K562 (cell line): Measurements from ENCODE around the gene NEDD8. TPM values are rescaled to one million over a fixed set of nuclear protein-coding genes. Genes with fewer than 3 reads are reported as not detected.

Experiments
- ATAC-seq: fragments of 200-7000 bp; cut with Tn5 transposase; 3 replicates; pipeline ENCODE4 v1.9.1; 2020; ENCODE audit warnings: moderate library complexity
- BruUV-seq: library from RNA; stranded (reverse); fragments of 400-500 nt; replicated peaks from 2 replicates; lab custom pipeline; 2021; lab: Mats Ljungman, UMichigan
- CTCF ChIA-PET: fragments of 300-600 bp; formaldehyde crosslinking; extraction: SDS; loops from one replicate; lab custom pipeline; 2021; ENCODE audit warnings: low intra/inter-chr PET ratio; lab: Yijun Ruan, JAX
- POLR2A ChIA-PET: fragments of 300-600, 350-650 bp; sonication (Branson Sonifier 250); formaldehyde crosslinking; extraction: SDS; loops from one replicate; lab custom pipeline; 2021; ENCODE audit warnings: antibody characterized with exemption, inconsistent platforms; lab: Yijun Ruan, JAX
- DNase-seq, 4 experiments: peaks; one replicate each; pipeline versions ENCODE4 v3.0.0 to v3.0.0-alpha.2; 2011 to 2018; ENCODE audit warnings: low spot score in 3 of 4, mixed read lengths in 3 of 4; ENCODE audit errors: extremely low read depth in 1 of 4
- FAIRE-seq: peaks from 2 replicates; lab custom pipeline; 2011; peaks lifted over from hg19 to GRCh38; lab: Jason Lieb, UNC
- H2AFZ ChIP-seq: 2 replicates; pipeline ENCODE4 v1.6.0; 2011; ENCODE audit warnings: low read depth, low read length, control low read depth, inconsistent platforms
- H3K27ac ChIP-seq: fragments of 200-600 bp; 3 replicates; pipeline ENCODE4 v1.8.0; 2011; ENCODE audit warnings: low read depth, mild to moderate bottlenecking, control low read depth, inconsistent platforms, low read length, moderate library complexity, mixed read lengths; ENCODE audit errors: extremely low read depth
- H3K27me3 ChIP-seq, 2 experiments: fragments of 300-600 bp in 1 of 2; 2 replicates in 1 of 2; 3 replicates in 1 of 2; pipeline versions ENCODE4 v1.6.0 to v1.8.0; 2011; ENCODE audit warnings: inconsistent platforms in 2 of 2, low read length in 2 of 2, mild to moderate bottlenecking in 1 of 2, mixed read lengths in 1 of 2, moderate library complexity in 1 of 2; ENCODE audit not compliant: control insufficient read depth in 2 of 2, insufficient read depth in 2 of 2
- H3K36me3 ChIP-seq: fragments of 300-600 bp; 3 replicates; pipeline ENCODE4 v1.8.0; 2011; ENCODE audit warnings: mild to moderate bottlenecking, low read length, inconsistent platforms; ENCODE audit not compliant: control insufficient read depth, insufficient read depth
- H3K4me1 ChIP-seq, 2 experiments: fragments of 200-600 bp in 1 of 2; replicated peaks in 1 of 2; 2 replicates in 1 of 2; 3 replicates in 1 of 2; pipeline versions ENCODE4 v1.5.1 to v1.8.0; 2011; ENCODE audit warnings: inconsistent platforms in 2 of 2, low read length in 2 of 2, mild to moderate bottlenecking in 1 of 2, mixed read lengths in 1 of 2, moderate library complexity in 1 of 2; ENCODE audit not compliant: control insufficient read depth in 2 of 2, insufficient read depth in 2 of 2
- H3K4me2 ChIP-seq: 2 replicates; pipeline ENCODE4 v1.6.1; 2011; ENCODE audit warnings: low read length, control low read depth, inconsistent platforms, mixed read lengths; ENCODE audit not compliant: insufficient read depth
- H3K4me3 ChIP-seq: fragments of 200-600 bp; sonication (generic), shearing (Covaris generic); 2 replicates; pipeline ENCODE4 v1.5.1; 2016; ENCODE audit warnings: control low read depth, inconsistent platforms
- H3K79me2 ChIP-seq: fragments of 200-600 bp; 3 replicates; pipeline ENCODE4 v1.8.0; 2011; ENCODE audit warnings: low read length, inconsistent platforms; ENCODE audit not compliant: control insufficient read depth, insufficient read depth
- H3K9ac ChIP-seq, 2 experiments: 2 replicates each; pipeline versions ENCODE4 v1.6.0 to v1.6.1; 2011; ENCODE audit warnings: low read depth in 2 of 2, low read length in 2 of 2, control low read depth in 1 of 2, inconsistent platforms in 1 of 2, mild to moderate bottlenecking in 1 of 2, mixed read lengths in 1 of 2; ENCODE audit not compliant: insufficient read depth in 1 of 2
- H3K9me1 ChIP-seq: one replicate; pipeline ENCODE4 v1.6.0; 2011; ENCODE audit warnings: inconsistent platforms, mild to moderate bottlenecking, low read length, moderate library complexity; ENCODE audit not compliant: control insufficient read depth, insufficient read depth
- H3K9me3 ChIP-seq: replicated peaks from 2 replicates; pipeline ENCODE4 v1.5.1; 2011; ENCODE audit warnings: low read depth, low read length, inconsistent platforms; ENCODE audit not compliant: control insufficient read depth, insufficient read depth
- H4K20me1 ChIP-seq: replicated peaks from 2 replicates; pipeline ENCODE4 v1.6.1; 2011; ENCODE audit warnings: low read length, inconsistent platforms, mixed read lengths; ENCODE audit not compliant: control insufficient read depth, insufficient read depth
- BMI1 ChIP-seq: fragments of 150-350 bp; IDR thresholded peaks from 2 replicates; pipeline ENCODE4 v1.6.1; 2014; ENCODE audit warnings: low read length
- CEBPG ChIP-seq, 3 experiments: fragments of 200-800 bp in 1 of 3; sonication (Bioruptor generic) in 1 of 3; sonication (generic) in 1 of 3; formaldehyde crosslinking in 1 of 3; IDR thresholded peaks in 2 of 3; conservative IDR thresholded peaks in 1 of 3; 2 replicates each; pipeline versions ENCODE4 v1.6.1 to v1.8.0; 2016 to 2022; ENCODE audit warnings: missing compliant biosample characterization in 2 of 3, missing genetic modification characterization in 2 of 3, mild to moderate bottlenecking in 1 of 3, missing genetic modification reagents in 1 of 3
- ETS1 ChIP-seq: conservative IDR thresholded peaks from 2 replicates; pipeline ENCODE4 v1.6.1; 2011; ENCODE audit warnings: low read depth, mild to moderate bottlenecking, low read length; ENCODE audit not compliant: control insufficient read depth
- NFXL1 ChIP-seq: fragments of 450-650 bp; formaldehyde crosslinking; IDR thresholded peaks from 2 replicates; pipeline ENCODE4 v1.4.0; 2021; ENCODE audit warnings: mild to moderate bottlenecking
- POLR2G ChIP-seq: fragments of 200-400 bp; formaldehyde crosslinking; IDR thresholded peaks from 2 replicates; pipeline ENCODE4 v1.6.1; 2017; ENCODE audit warnings: low read depth, mild to moderate bottlenecking, antibody characterized with exemption, low read length, moderate library complexity
- RBFOX2 ChIP-seq: fragments of 200-400 bp; formaldehyde crosslinking; IDR thresholded peaks from 2 replicates; pipeline ENCODE4 v1.6.1; 2017; ENCODE audit warnings: low read depth, mild to moderate bottlenecking, low read length, moderate library complexity
- YBX1 ChIP-seq: fragments of 450-650 bp; IDR thresholded peaks from 2 replicates; pipeline ENCODE4 v1.7.1; 2016; ENCODE audit warnings: mild to moderate bottlenecking
- ZNF12 ChIP-seq: sonication (generic); formaldehyde crosslinking; IDR thresholded peaks from 2 replicates; pipeline ENCODE4 v1.4.0; 2020; ENCODE audit warnings: mild to moderate bottlenecking, missing genetic modification reagents
- ZNF165 ChIP-seq: fragments of 250-450 bp; sonication (Bioruptor Pico); IDR thresholded peaks from 2 replicates; pipeline ENCODE4 v1.4.0; 2020; ENCODE audit warnings: borderline replicate concordance
- ZNF175 ChIP-seq: fragments of 200-800 bp; sonication (Bioruptor generic); IDR thresholded peaks from 2 replicates; pipeline ENCODE4 v1.6.1; 2016; ENCODE audit warnings: low read depth, mild to moderate bottlenecking, missing genetic modification characterization, missing compliant biosample characterization
- ZNF263 ChIP-seq: sonication (generic); formaldehyde crosslinking; IDR thresholded peaks from 2 replicates; pipeline ENCODE4 v1.8.0; 2022; ENCODE audit warnings: mild to moderate bottlenecking, missing genetic modification reagents, borderline replicate concordance
- WGBS: fragments of 100-300 bp; shearing (Covaris generic); methylation state at CpG from one replicate; pipeline ENCODE4 v1.1.6; 2016; ENCODE audit warnings: low coverage, mixed read lengths; ENCODE audit not compliant: insufficient coverage; ENCODE audit errors: missing lambda C conversion rate; 5-methylcytosine and 5-hydroxymethylcytosine counted together
- in situ Hi-C: fragments of 300-500 bp; cut with MboI; formaldehyde crosslinking; loops from 4 replicates; pipeline ENCODE4 v1.15.0; 2018; ENCODE audit warnings: inconsistent platforms, mixed read lengths
- intact Hi-C: fragments of 100-400 bp; cut with micrococcal nuclease; formaldehyde crosslinking; loops from 2 replicates; pipeline ENCODE4 v1.14.2; 2022
- polyA plus RNA-seq, 8 experiments: library from polyadenylated mRNA; depleted of rRNA in 4 of 8; stranded (reverse) in 5 of 8; unstranded in 3 of 8; fragments of >200 nt; fragmentation: Nextera tagmentation in 2 of 8; fragmentation: Illumina TruSeq in 1 of 8; extraction: Ambion mirVana in 2 of 8; extraction: Trizol in 1 of 8; gene quantifications; 2 replicates each; pipeline versions ENCODE4 v1.2.1 to v1.2.3, GENCODE V29; 2011 to 2014; ENCODE audit warnings: inconsistent platforms in 1 of 8, missing spikeins in 1 of 8
- total RNA-seq, 7 experiments: library from RNA; depleted of rRNA in 6 of 7; stranded (reverse); fragments of >200 nt in 6 of 7; fragmentation: Illumina TruSeq in 2 of 7; extraction: Trizol in 2 of 7; gene quantifications; 2 replicates each; pipeline versions ENCODE4 v1.2.1 to v1.2.3, GENCODE V29; 2011 to 2021; ENCODE audit warnings: low replicate concordance in 1 of 7

Gene NEDD8
- total and polyA plus RNA-seq, 9 of the 15 experiments (the other 6 are each of a cell fraction or from before 2014, with no cell fraction given): 142 to 691 (median 260) TPM

- no peak overlapping the region for H3K9ac ChIP-seq
- BruUV-seq: no TSS peak
- H3K4me3 ChIP-seq: no peak overlapping the region
- H3K9me3 ChIP-seq: no peaks in the 10 kb centered on the region
- intact Hi-C loops (no loop called here), in situ Hi-C loops (no loop called here)
- no peak overlapping the region for H3K27ac ChIP-seq
- H3K4me1 ChIP-seq: no peaks in the 10 kb centered on the region; a peak in 2 of 5 replicates
- H4K20me1 ChIP-seq: no peaks in the 10 kb centered on the region
- no peaks in the 10 kb centered on the region for H3K9me1 ChIP-seq
- FAIRE-seq: no peak
- ATAC-seq: no peak
- ChIA-PET CTCF (no interaction called here), POLR2A (interaction anchor here (0.6 to 1.4 kb wide), 6 partner anchors 9 to 64 kb away, joined by 3 to 6 read pairs (median 4); partner anchors contain the start of genes IPO4, IRF9 and TM9SF1)
- H3K36me3 ChIP-seq: peaks cover 57% of the 10 kb centered on the region; the same call in 2 of the 3 replicates
- no peak for TF ChIP-seq ZNF263 (CRISPR knock-in tag)
- peak; percentile 41 for TF ChIP-seq RBFOX2
- TF ChIP-seq ZNF12 (CRISPR knock-in tag): no peak
- TF ChIP-seq CEBPG (CRISPR knock-in tag; IDR thresholded peaks at IDR 0.05): no peak
- TF ChIP-seq CEBPG (tag; conservative IDR thresholded peaks at IDR 0.05 in 1 of 2, IDR thresholded peaks at IDR 0.05 in 1 of 2): no peak
- TF ChIP-seq NFXL1 (CRISPR knock-in tag): no peak
- no peak for TF ChIP-seq ZNF165 (CRISPR knock-in tag)
- no peak for TF ChIP-seq ETS1
- TF ChIP-seq ZNF175 (CRISPR knock-in tag): no peak
- 0 out of 2 replicates have a peak, but pooled peaks have one; percentile 45 for TF ChIP-seq POLR2G
- no peak for TF ChIP-seq BMI1
- no peak for TF ChIP-seq YBX1
- no peaks in the 10 kb centered on the region for H3K27me3 ChIP-seq
- no peak for DNase-seq
- no peaks in the 10 kb centered on the region for H3K79me2 ChIP-seq
- WGBS: 85% methylated on average over 11 of the region's 14 CpGs
- no peak overlapping the region for H2AFZ ChIP-seq
- H3K4me2 ChIP-seq: no peak overlapping the region
Observed at GRCh38 chr14:24179294-24179960, 52.7 kb downstream of the NEDD8 start.
